Activated CD8-positive, alpha-beta memory T cell treated with anti-CD3 and anti-CD28 coated beads for 24 hours (primary cell): Measurements from ENCODE around the gene ALDOB.
"Not testable (repeated sequence)": the region's sequence is repeated elsewhere in the genome, so short reads cannot be mapped to it uniquely, and the experiment has no call there.

Experiments used
- DNase-seq: peaks from one replicate; pipeline ENCODE4 v3.0.0-alpha.2; 2020

Gene ALDOB

DNA sequence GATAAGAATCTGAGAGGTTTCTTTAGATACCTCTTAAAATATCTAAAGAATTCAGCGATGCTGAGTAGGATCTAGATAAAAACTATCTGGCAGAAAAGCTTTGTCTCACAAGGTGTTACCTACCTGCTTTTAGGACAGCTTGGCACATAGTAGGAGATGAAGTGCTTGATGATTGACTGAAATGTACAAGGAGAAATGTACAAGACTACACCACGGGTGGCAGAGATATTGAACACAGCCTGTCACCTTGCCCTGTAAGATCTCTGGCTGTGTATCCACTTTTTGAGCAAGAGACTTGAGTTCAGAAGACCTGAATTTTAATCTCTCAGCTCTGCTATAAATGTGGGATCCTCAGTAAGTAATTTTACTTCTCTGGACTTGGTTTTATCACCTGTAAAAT lies 15.7 kb downstream of the ALDOB start:
- no peak for DNase-seq

DNA sequence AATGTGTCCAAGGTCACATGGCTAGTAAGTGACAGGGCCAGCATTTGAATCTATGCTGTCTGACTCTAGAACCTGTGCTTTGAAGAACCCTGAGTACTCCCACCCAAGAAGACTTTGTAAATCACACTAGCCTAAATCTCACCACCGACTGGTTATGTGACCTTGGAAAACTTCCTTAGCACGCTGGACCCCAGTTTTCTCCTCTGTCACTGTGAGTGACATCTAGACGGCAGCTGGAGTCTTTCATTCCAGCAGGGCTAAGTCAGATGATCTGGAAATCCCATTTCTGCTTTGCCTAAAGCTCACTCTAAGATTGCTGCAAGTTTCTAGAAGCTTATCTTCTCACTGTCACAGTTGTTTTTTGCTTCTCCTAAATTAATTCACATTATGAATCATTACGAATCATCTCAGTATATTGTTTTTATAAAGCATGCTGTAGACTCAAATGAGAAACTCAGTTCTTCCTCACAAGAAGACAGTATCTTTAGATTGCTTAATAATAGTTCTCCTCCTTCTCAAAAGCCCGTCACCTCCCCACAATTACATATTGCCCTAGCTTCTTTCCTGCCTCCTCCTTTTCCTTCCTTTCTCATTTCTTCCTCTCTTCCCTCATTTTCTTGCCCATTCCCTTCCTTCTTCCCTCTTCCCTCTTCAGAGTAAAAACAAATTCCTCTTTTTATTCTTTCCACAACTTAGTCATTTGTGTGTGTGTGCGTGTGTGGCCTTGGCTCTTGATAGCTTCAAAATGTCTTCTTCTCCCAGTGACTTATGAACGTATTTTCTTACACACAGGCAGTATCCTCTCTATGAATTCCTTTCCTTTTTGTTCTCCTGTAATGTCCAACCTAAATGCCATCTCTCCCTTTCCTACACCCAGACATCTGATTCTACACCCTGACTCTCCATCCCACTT lies 16.8 kb downstream of the ALDOB start:
- no peak for DNase-seq

DNA sequence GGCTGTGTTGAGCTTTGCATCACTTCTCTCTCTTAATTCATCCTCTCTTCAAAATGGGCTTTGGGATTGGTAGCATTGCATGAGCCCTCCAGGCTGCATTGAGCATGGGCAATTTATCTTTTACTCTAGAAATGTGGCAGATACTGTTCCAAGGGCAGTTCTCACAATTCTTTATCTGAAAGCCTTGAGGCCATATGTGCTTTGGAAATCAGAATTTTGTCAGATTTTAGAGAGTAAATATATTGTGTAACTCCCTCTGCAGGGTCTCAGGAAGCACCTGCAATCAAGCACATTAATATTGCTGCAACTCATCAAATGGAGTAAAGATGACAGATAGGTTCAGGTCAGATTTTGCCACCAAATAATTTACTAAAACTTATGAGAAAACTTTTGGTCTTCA lies 17.6 kb downstream of the ALDOB start:
- DNase-seq: no peak

DNA sequence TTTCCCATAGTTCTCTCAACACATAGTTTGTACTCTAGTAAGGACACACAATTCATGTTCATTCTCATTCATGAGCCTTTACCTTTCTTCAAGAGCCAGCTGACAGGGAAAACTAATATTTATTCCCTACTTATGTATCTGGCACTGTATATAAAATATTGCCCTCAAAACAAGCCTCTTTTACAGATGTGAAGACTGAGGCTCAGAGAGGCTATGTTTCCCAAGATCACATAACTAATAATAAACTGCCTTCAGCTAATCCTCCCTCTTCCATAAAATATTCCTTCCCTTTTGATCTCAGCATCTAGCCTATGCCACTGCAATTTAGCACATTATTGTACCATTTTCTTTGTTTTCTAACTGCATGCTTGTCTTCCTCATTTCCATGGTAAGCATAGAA lies 18.2 kb downstream of the ALDOB start:
- DNase-seq: no peak

DNA sequence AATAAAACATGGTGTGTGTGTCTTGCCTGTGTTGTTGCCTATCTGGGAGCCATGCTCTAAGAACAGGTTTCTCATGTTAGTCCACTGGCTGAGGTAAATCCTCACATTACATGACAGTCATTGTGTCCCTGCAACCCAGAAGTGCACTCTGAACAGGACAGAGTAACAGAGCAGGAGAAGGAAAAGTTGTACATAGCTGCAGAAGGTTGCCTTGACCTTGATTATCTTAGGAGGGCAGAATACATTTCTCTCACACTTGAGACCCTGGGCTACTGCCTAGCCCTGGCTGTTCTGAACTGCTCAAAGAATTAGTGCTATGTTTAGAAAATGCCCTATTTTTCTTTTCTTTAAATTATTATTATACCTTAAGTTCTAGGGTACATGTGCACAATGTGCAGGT lies 20.0 kb downstream of the ALDOB start:
- DNase-seq: no peak

DNA sequence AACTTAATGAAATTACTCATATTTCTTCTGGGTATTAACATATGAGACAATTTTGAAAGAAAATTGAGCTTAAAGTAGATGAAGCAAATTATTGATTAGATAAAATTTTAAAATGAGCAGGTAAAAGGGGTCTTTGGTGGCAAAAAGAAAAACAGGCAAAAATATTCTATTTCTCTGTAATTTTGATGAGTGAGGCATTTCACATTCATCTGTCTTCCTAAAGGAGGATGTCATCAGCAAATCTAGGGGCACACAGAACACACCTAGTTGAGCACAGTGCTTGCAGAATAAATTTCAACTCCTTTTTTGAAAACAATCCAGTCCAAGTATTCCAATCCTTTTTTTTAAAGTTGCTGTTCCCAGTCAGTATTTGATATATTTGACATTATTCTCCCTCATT lies 20.7 kb downstream of the ALDOB start:
- DNase-seq: no peak

DNA sequence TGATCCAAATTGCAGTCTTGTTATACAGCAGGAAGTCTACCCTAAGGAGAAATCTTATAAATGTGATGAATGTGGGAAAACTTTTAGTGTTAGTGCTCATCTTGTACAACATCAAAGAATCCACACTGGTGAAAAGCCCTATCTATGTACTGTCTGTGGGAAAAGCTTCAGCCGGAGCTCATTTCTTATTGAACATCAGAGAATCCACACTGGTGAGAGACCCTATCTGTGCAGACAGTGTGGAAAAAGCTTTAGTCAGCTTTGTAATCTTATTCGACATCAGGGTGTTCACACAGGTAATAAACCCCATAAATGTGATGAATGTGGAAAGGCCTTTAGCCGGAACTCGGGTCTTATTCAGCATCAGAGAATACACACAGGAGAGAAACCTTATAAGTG lies 26.5 kb downstream of the ALDOB start:
- no peak for DNase-seq

DNA sequence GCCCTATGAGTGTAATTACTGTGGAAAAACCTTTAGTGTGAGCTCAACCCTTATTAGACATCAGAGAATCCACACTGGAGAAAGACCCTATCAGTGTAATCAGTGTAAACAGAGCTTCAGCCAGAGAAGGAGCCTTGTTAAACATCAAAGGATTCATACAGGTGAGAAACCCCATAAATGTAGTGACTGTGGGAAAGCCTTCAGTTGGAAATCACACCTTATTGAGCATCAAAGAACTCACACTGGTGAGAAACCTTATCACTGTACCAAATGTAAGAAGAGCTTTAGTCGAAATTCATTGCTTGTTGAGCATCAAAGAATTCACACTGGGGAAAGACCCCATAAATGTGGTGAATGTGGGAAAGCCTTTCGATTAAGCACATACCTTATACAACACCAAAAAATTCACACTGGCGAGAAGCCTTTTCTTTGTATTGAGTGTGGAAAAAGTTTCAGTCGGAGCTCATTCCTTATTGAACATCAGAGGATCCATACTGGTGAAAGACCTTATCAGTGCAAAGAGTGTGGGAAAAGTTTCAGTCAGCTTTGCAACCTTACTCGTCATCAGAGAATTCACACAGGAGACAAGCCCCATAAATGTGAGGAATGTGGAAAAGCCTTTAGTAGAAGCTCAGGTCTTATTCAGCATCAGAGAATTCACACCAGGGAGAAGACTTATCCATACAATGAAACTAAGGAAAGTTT lies 27.0 kb downstream of the ALDOB start:
- no peak for DNase-seq

DNA sequence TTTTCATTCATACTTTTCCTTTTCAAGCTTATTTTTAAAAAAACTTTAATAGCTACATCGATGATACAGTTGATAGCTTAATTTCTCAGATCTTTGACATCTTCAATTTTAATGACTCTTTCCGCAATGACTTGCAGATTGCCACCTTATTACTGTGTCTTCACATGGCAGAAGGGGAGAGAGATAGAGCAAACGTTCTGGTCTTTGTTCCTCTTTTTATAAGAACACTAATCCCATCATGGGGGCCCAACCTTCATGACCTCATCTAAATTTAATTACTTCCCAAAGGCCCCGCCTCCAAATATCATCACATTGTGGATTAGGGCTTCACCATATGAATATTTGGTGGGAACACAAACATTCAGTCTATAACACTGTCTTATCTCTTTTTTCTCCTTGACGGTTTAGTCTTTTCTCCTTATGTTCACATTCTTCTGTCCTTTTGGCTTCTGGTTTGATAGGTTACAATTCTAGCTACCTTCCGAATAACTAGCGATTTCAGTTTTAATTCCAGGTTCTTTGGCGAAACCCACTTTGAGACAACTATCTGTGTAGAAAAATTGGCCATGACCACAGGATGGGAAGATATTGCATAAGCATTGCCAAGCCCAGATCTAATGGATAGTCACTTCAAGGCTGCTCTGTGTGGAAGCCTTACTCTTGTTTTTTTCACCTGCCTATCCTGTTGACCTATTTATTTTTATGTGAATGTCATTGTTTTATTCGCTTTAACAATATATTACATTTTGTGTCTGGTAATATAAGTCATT lies 31.9 kb downstream of the ALDOB start:
- DNase-seq: no peak

DNA sequence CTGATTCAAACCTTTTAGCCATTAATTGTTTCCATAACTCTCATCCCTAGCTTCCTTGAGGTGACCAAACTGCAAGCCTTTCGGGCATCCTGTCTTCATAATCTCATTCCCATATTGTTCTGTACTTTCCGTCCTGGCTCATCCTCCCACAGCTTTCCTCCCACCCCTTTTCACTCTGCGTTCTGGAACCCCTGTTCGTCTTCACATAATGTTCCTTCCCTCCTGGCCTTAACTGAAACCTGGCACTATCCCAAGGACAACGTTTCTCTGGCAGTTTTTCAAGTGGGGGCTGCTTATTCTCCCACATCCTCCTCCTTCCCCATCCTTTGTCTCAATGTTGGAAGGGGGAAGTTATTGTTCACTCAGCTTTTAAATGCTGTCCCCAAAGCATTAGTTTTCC lies 35.5 kb downstream of the ALDOB start:
- no peak for DNase-seq

DNA sequence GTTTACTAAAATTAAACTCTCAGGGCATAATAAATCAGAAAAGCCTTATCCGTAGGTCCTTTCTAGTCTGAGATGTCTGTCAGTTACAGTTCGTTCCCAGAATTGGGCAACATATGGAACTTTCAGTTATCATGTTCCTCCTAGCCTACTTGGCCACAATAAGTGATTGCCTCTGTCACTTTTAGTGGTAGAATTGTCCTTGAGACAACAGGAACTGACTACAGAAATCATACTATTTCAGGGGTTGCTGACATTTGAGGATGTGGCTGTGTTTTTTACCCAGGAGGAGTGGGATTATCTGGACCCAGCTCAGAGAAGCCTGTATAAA lies 36.0 kb downstream of the ALDOB start:
- no peak for DNase-seq

DNA sequence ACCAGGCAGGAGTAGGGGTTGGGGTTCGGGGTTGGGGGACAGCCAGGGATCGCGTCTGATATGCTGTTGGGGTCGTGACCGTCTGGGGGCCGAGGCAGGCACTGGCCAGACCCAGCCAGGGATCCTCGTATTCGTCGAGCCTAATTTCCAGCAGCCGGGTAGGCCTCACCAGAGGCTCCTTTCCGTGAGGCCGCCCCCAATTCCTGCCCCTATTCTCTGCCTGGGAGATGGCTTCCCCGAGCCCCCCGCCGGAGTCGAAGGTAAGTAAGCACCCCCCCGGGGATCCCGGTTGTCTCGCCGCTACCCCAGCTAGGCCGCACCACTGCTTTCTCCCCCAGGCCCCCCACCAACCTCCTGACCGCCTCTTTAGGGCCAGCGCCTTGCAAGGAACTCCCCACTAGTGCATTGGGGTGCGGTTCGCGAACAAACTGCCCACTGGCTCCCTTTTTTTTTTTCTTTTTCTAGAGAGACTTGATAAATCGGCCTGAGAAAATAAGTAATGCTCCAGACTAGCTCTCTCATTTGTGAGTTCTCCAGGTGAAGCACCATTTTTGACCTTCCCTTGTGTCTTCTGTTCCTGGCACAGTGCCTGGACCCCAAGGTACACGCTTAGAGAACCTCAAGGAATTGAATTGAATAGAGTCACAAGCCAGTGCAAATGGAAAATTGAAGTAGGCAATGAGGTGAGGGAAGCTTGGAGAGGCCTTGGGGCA lies 36.5 kb downstream of the ALDOB start:
- no peak for DNase-seq

DNA sequence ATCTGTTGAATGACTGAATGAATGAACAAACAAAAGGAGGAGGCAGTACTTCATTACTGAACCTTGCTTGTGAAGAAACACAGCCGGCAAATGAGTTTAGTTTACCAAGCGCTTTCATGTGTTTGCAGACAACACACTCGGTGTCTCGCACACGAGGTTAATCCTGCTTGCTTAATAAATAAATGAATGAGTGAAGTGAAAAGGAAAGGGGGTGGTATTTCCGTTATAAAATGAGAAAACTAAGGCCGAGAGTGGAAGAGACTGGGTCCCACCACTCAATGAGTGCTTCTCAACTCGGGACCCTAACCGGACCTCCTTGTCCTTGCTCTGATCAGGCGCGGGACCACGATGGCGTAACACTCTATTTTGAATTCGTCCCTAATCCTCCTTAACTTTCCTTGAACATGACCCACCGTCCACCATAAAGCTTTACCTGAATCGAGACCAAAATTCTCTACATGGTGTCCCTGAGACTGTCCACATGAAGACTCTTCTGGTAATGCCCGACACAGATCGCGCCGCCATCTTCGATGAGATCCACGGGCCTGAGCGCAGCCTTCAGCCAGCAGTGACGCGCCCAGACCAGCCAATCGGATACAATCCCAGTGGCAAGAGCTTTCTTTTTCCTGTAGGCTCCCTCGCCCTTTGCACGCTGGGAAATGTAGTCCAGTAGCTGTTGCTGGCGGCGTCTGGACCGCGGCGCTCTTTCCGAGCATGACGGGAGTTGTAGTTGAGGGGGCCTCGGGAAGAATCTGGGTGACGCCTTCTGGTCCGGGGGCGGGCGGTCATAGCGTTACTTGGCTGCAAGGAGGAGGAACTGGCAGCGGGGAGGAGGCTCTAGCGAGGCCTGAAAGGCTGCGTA lies 37.3 kb downstream of the ALDOB start, which contains the start of the genes MRPL50 and ZNF189:
Gene MRPL50 (minus strand): TSS at position 551 of the 862 bp plus-strand sequence. CDS start 26 bp downstream, at position 525.
Gene ZNF189 (plus strand): TSS at position 784 of the 862 bp plus-strand sequence. CDS start 306 bp downstream, outside the sequence.
- peak; percentile 95 for DNase-seq

DNA sequence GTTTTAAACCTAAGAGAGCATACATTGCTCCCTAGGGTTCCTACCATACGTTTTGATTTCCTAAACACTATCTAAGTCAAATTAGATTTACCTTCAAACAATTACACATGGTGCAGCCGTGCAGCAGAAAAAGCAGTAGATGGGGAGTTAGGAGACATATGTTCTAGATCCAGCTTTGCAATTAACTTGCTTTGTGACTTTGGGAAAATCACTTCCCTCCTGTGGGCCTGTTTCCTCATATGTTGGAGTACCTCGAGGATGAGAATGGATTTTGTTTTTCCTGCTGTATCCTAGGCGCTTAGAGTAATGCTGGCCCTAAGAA lies 37.9 kb downstream of the ALDOB start:
- no peak for DNase-seq

DNA sequence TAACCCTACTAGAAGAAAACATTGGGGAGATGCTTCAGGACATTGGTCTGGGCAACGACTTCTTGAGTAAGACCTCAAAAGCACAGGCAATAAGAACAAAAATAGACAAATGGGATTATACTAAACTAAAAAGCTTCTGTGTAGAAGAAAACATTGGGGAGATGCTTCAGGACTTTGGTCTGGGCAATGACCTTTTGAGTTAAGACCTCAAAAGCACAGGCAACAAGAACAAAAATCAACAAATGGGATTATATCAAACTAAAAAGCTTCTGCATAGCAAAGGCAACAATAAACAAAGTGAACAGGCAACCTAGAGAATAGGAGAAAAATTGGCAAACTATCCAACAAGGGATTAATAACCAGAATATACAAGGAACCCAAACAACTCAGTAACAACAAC lies 40.9 kb downstream of the ALDOB start:
- DNase-seq: no peak

DNA sequence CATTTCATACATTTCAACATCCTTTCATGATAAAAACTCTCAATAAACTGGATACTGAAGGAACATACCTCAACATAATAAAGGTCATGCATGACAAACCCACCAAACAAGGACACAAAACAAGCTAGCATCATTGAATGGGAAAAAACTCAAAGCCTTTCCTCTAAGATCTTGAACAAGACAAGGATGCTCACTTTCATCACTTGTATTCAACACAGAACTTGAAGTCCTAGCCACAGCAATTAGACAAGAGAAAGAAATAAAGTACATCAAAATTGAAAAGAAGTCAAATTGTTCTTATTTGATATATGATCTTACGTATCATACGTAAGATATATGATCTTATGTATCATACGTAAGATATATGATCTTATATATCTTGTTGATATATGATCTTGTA lies 42.4 kb downstream of the ALDOB start:
- no peak for DNase-seq

DNA sequence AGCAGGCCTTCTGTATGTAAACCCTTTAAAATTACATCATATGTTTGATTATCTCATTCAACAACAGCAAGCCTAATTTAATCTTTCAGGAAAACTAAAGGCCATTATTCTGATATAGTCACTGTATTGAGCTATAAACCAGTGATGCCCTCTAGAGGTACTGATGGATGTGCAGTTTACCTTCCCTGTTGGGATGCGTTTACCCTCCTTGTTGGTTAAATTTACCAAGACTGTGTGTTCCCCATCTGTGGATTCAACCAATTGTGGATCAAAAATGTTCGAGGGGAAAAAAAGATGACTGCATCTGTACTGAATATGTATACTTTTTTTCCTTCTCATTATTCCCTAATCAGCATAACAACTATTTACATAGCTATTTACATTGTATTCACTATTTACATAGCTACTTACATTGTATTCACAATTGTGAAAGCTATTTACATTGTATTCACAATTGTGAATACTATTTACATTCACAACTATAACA lies 47.0 kb downstream of the ALDOB start:
- DNase-seq: no peak

DNA sequence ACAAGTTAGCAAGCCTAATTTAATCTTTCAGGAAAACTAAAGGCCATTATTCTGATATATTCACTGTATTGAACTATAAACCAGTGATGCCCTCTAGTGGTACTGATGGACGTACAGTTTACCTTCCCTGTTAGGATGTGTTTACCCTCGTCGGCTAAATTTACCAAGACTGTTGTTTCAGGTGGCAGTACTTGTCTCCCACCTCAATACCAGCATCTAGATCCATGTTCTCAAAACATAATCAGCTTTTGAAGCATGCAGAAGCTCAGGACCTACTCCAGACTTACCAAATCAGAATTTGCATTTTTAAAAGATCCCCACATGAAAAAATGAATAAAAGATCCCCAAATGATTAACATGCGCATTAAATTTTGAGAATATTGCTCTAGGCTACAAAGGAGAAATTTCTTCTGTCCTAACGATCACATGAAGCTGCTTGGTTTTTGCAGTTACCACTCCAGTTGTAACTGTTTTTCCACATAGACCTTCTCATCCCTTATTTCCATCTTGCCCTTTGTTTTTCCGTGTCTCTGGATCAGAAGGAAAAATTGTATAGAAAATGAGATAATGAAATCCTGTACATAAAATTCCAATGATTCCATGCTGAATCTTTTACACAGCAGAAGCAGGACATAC lies 47.6 kb downstream of the ALDOB start:
- no peak for DNase-seq

DNA sequence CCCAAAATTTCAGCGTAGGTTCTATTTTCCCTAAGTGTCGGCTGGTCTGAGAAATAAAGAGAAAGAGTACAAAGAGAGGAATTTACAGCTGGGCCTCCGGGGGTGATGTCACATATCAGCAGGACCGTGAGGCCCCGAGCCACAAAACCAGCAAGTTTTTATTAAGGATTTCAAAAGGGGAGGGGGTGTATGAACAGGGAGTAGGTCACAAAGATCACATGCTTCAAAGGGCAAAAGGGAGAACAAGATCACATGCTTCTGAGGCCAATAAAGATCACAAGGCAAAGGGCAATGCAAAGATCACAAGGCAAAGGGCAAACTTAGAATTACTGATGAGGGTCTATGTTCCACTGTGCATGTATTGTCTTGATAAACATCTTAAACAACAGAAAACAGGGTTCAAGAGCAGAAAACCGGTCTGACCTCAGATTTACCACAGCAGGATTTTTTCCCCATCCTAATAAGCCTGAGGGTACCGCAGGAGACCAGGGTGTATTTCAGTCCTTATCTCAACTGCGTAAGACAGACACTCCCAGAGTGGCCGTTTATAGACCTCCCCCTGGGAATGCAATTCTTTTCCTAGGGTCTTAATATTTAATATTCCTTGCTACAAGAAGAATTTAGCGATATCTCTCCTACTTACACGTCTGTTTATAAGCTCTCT lies 50.6 kb downstream of the ALDOB start, which contains the start of gene BAAT:
Gene BAAT (minus strand): TSS at position 134 of the 664 bp plus-strand sequence. CDS start 13,602 bp downstream, outside the sequence.
- DNase-seq: not testable (repeated sequence)

DNA sequence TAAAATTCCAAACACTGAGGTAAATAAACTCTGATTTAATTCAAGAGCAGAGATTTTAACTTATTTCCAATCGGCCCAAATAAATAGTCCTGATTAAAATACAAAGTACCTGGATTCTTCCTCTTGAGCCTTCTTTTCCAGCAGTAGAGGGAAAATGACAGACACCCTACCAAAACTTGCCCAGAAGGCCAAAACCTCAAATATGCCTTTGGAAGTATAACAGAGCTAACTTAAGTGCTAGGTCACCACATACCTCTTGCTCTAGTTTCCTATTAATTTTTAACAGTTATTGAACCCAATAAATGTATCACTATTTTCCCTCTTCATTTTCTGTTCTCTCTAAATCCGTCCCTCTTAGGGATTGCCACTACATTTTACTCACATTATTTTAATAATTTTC lies 52.2 kb downstream of the ALDOB start:
- DNase-seq: no peak
